AG09319 (cell line): ENCODE data around the gene HS2ST1.

Experiments
- DNase-seq: peaks from one replicate; pipeline ENCODE4 v3.0.0-alpha.2; 2010; ENCODE audit warnings: low read depth; ENCODE audit errors: extremely low read depth
- CTCF ChIP-seq: IDR thresholded peaks from 2 replicates; pipeline ENCODE4 v1.5.1; 2011; ENCODE audit warnings: low read depth, mild to moderate bottlenecking, inconsistent platforms, low read length, moderate library complexity

HS2ST1 gene

GRCh38 chr1:87135329-87135712, 220.9 kb downstream of the HS2ST1 start:
- no peak for TF ChIP-seq CTCF
- DNase-seq: no peak

GRCh38 chr1:87136607-87137341, 222.3 kb downstream of the HS2ST1 start:
- no peak for DNase-seq
- TF ChIP-seq CTCF: no peak

- DNase-seq: no peak
- TF ChIP-seq CTCF: no peak
These were observed 222.9 kb downstream of the HS2ST1 start for GRCh38 chr1:87137342-87137739.

- TF ChIP-seq CTCF: no peak
- no peak for DNase-seq
These were observed 226.6 kb downstream of the HS2ST1 start for GRCh38 chr1:87140831-87141540.

- DNase-seq: no peak
- no peak for TF ChIP-seq CTCF
These were observed 227.1 kb downstream of the HS2ST1 start for GRCh38 chr1:87141556-87141955.

- TF ChIP-seq CTCF: no peak
These were observed 229.1 kb downstream of the HS2ST1 start for GRCh38 chr1:87143413-87144135.

GRCh38 chr1:87144316-87144895, 230.0 kb downstream of the HS2ST1 start:
- TF ChIP-seq CTCF: no peak
- DNase-seq: no peak

More at GRCh38 chr1:87143413-87144135, 229.1 kb downstream of the HS2ST1 start:
- DNase-seq: no peak
